ENCODE results near the gene PALM. TPM values are rescaled to one million over a fixed set of nuclear protein-coding genes. Genes with fewer than 3 reads are reported as not detected.

PALM gene
- total and polyA plus RNA-seq, 4 donors, result 16.2 to 45.7 (median 28.1) TPM

DNA sequence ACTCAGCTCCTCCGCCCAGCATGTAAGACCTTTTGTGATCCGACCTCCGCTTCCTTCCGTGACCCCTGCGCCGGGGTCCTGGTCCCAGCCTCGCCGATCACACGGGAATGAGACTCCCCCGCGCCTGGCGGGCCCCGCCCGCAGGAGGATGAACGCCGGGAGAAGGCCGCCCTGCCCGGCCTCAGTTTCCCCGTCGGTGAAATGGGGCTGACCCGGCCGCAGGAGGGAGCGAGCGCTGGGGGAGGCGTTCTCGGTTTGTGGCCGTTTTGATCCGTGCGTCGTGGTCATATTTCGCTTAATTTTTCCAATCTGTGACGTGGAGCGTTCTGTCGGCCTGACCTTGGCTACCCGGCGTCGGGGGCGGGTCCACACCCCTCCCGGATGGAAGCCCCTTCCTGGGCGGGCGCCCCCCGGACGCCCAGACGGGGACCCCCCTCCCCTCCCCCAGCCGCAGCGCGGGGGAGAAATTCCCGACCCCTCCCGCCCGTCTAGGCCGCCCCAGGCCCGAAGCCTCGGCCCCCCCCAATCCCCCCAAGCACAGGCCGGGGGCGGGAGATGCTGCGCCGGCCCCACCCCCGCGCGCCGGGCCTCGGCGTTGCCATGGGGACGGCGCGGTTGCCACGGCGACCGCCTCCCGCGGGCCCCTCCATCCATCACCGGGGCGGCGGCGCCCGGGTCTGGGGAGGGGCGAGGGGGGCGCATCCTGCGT lies 11.1 kb downstream of the PALM start:
- Histone ChIP-seq H3K27me3 (ENCODE audit: control insufficient read depth in 3 of 3, insufficient read depth in 3 of 3, low read length in 2 of 3) (no peaks in the 10 kb centered on the region), H3K36me3 (ENCODE audit: control insufficient read depth in 4 of 4, insufficient read depth in 4 of 4, low read length in 4 of 4) (peaks cover 0 to 4% (median 1%) of the 10 kb centered on the region in 4 donors), H3K4me1 (ENCODE audit: control insufficient read depth in 5 of 5, insufficient read depth in 5 of 5, low read length in 5 of 5) (peaks cover 0 to 16% (median 9%) of the 10 kb centered on the region in 5 donors), H3K4me3 (no peak overlapping the region), H3K9me3 (ENCODE audit: control insufficient read depth in 4 of 4, insufficient read depth in 3 of 4, low read length in 3 of 4) (peaks cover 0 to 4% (median 3%) of the 10 kb centered on the region in 4 donors), H3K27ac (ENCODE audit: low read depth in 1 of 2, low read length in 1 of 2) (no peak overlapping the region), H3K9ac (ENCODE audit: insufficient read depth in 1 of 2, low read length in 2 of 2) (no peak overlapping the region)
- WGBS, 2 donors, result 28 to 31% methylated on average over 59 to 79 of the region's 79 CpGs
- TF ChIP-seq CTCF (IDR thresholded peaks at IDR 0.05; ENCODE audit: control extremely low read depth, extremely low read depth), result no peak
- ATAC-seq (ENCODE audit: insufficient read depth, low FRiP score) (no peak), DNase-seq (peak; percentile 52 to 68 (median 61))

DNA sequence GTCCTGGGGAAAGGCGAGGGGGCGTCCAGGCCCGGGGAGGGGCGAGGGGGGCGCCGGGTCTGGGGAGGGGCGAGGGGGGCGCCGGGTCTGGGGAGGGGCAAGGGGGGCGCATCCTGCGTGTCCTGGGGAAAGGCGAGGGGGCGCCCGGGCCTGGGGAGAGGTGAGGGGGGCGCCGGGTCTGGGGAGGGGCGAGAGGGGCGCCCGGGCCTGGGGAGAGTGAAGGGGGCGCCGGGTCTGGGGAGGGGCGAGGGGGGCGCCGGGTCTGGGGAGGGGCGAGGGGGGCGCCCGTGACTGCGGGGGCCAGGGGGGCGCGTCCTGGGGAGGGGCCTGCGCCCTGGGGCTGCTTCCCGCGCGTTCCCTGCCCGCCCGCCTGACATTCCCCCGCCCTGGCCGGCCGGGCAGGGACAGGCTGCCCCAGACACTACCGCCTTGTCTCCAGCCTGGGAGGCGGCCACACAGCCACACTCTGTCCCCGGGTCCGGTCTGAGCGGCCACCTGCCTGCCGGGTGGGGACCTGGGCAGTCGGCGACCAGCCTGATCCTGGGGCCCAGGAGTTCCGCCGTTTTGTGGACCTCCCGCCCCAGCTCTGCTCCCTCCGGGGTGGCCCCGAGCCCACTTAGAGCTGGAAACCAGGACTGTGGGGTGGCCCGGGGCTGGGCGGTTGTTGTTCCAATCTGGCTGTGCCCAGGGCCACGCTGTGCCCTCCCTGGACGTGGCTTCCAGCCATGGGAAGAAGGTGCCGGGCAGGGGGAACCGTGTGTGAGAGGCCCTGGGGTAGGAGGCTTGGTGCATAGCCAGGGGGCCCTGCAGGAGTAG lies 11.8 kb downstream of the PALM start:
- WGBS, 2 donors, result 25 to 41% methylated on average over 34 to 53 of the region's 58 CpGs

GRCh38 chr19:722553-723101 lies 13.9 kb downstream of the PALM start:
- no peak for TF ChIP-seq CTCF (IDR thresholded peaks at IDR 0.05; ENCODE audit: control extremely low read depth, extremely low read depth)
- no peak overlapping the region for H3K9ac ChIP-seq (ENCODE audit: insufficient read depth in 1 of 2, low read length in 2 of 2)
- ATAC-seq (ENCODE audit: insufficient read depth, low FRiP score), result no peak
- WGBS, 2 donors, result 35 to 38% methylated on average over 17 of the region's 17 CpGs
- H3K27me3 ChIP-seq (ENCODE audit: control insufficient read depth in 3 of 3, insufficient read depth in 3 of 3, low read length in 2 of 3), result no peaks in the 10 kb centered on the region
- DNase-seq, result peak in 1 of 3 donors; percentile 11
- H3K9me3 ChIP-seq (ENCODE audit: control insufficient read depth in 4 of 4, insufficient read depth in 3 of 4, low read length in 3 of 4), result no peaks in the 10 kb centered on the region
- H3K27ac ChIP-seq (ENCODE audit: low read depth in 1 of 2, low read length in 1 of 2), result peak overlapping the region in 1 of 2 donors; percentile 3
- no peaks in the 10 kb centered on the region for H3K36me3 ChIP-seq (ENCODE audit: control insufficient read depth in 4 of 4, insufficient read depth in 4 of 4, low read length in 4 of 4)
- H3K4me1 ChIP-seq (ENCODE audit: control insufficient read depth in 5 of 5, insufficient read depth in 5 of 5, low read length in 5 of 5), result peaks cover 0 to 19% (median 9%) of the 10 kb centered on the region in 5 donors
- H3K4me3 ChIP-seq, result no peak overlapping the region

More for the DNA sequence above, 11.8 kb downstream of the PALM start:
- Histone ChIP-seq H3K9me3 (ENCODE audit: control insufficient read depth in 4 of 4, insufficient read depth in 3 of 4, low read length in 3 of 4) (peaks cover 0 to under 1% (median 0%) of the 10 kb centered on the region in 4 donors), H3K27ac (ENCODE audit: low read depth in 1 of 2, low read length in 1 of 2) (peak overlapping the region in 1 of 2 donors; percentile 0), H3K9ac (ENCODE audit: insufficient read depth in 1 of 2, low read length in 2 of 2) (no peak overlapping the region), H3K36me3 (ENCODE audit: control insufficient read depth in 4 of 4, insufficient read depth in 4 of 4, low read length in 4 of 4) (peaks cover 0 to 2% (median under 1%) of the 10 kb centered on the region in 4 donors), H3K27me3 (ENCODE audit: control insufficient read depth in 3 of 3, insufficient read depth in 3 of 3, low read length in 2 of 3) (no peaks in the 10 kb centered on the region), H3K4me3 (no peak overlapping the region), H3K4me1 (ENCODE audit: control insufficient read depth in 5 of 5, insufficient read depth in 5 of 5, low read length in 5 of 5) (peaks cover 0 to 16% (median 9%) of the 10 kb centered on the region in 5 donors)
- ATAC-seq (ENCODE audit: insufficient read depth, low FRiP score) (no peak), DNase-seq (no peak)
- TF ChIP-seq CTCF (IDR thresholded peaks at IDR 0.05; ENCODE audit: control extremely low read depth, extremely low read depth), result no peak

Measured in lung (tissue), 12 donors.